GM12878 (cell line): ENCODE results near the gene ZNF624. TPM values are rescaled to one million over a fixed set of nuclear protein-coding genes. Genes with fewer than 3 reads are reported as not detected.

Experiments
- ATAC-seq: fragments of 200-7000 bp; cut with Tn5 transposase; 3 replicates; pipeline ENCODE4 v1.9.1; 2020; ENCODE audit warnings: mild to moderate bottlenecking, moderate library complexity
- BruUV-seq: library from RNA; stranded (reverse); fragments of 400-500 nt; replicated peaks from 2 replicates; lab custom pipeline; 2021; lab: Mats Ljungman, UMichigan
- CTCF ChIA-PET: fragments of 300-600 bp; sonication (Branson Sonifier 250); formaldehyde crosslinking; extraction: SDS; loops from one replicate; lab custom pipeline; 2021; ENCODE audit warnings: inconsistent platforms; lab: Yijun Ruan, JAX
- POLR2A ChIA-PET: fragments of 350-600 bp; formaldehyde crosslinking; extraction: SDS; loops from one replicate; lab custom pipeline; 2021; ENCODE audit warnings: inconsistent platforms; lab: Charles Lee
- RAD21 ChIA-PET: fragments of 300-600 bp; sonication (Branson Sonifier 250); formaldehyde crosslinking; loops from one replicate; lab custom pipeline; 2023; ENCODE audit warnings: antibody characterized with exemption; ENCODE audit not compliant: unreplicated experiment; lab: Charles Lee
- SMC1A ChIA-PET: fragments of 300-600 bp; sonication (Branson Sonifier 250); formaldehyde crosslinking; loops from one replicate; lab custom pipeline; 2023; ENCODE audit not compliant: unreplicated experiment, uncharacterized antibody; lab: Charles Lee
- DNase-seq: peaks from one replicate; pipeline ENCODE4 v3.0.0-alpha.2; 2011; ENCODE audit warnings: low read depth, low spot score
- FAIRE-seq: peaks from 3 replicates; lab custom pipeline; 2011; peaks lifted over from hg19 to GRCh38; lab: Jason Lieb, UNC
- H2AFZ ChIP-seq: 2 replicates; pipeline ENCODE4 v1.6.0; 2011; ENCODE audit warnings: low read depth, low read length, control low read depth; ENCODE audit not compliant: control insufficient read depth
- H3K27ac ChIP-seq: 2 replicates; pipeline ENCODE4 v1.5.1; 2011; ENCODE audit warnings: control low read depth; ENCODE audit not compliant: control insufficient read depth, insufficient read depth
- H3K27me3 ChIP-seq, 2 experiments: replicated peaks in 1 of 2; 2 replicates each; pipeline versions ENCODE4 v1.6.0 to v1.6.1; 2011; ENCODE audit warnings: low read length in 1 of 2; ENCODE audit not compliant: control insufficient read depth in 2 of 2, insufficient read depth in 2 of 2
- H3K36me3 ChIP-seq, 2 experiments: 2 replicates each; pipeline ENCODE4 v1.5.1; 2011; ENCODE audit warnings: low read length in 1 of 2; ENCODE audit not compliant: control insufficient read depth in 2 of 2, insufficient read depth in 2 of 2
- H3K4me1 ChIP-seq: 2 replicates; pipeline ENCODE4 v1.6.1; 2011; ENCODE audit warnings: mild to moderate bottlenecking, low read length, moderate library complexity, mixed read lengths; ENCODE audit not compliant: control insufficient read depth, insufficient read depth
- H3K4me2 ChIP-seq: 2 replicates; pipeline ENCODE4 v1.6.0; 2011; ENCODE audit warnings: control low read depth; ENCODE audit not compliant: control insufficient read depth, insufficient read depth
- H3K4me3 ChIP-seq: fragments of 200-600 bp; sonication (generic); 2 replicates; pipeline ENCODE4 v1.5.1; 2016
- H3K79me2 ChIP-seq: 2 replicates; pipeline ENCODE4 v1.6.0; 2011; ENCODE audit warnings: low read length; ENCODE audit not compliant: control insufficient read depth, insufficient read depth
- H3K9ac ChIP-seq: 2 replicates; pipeline ENCODE4 v1.8.0; 2011; ENCODE audit warnings: low read length, control low read depth, mixed read lengths; ENCODE audit not compliant: control insufficient read depth, insufficient read depth
- H3K9me3 ChIP-seq: replicated peaks from 3 replicates; pipeline ENCODE4 v1.5.1; 2011; ENCODE audit warnings: mild to moderate bottlenecking, low read length; ENCODE audit not compliant: control insufficient read depth, insufficient read depth
- H4K20me1 ChIP-seq: 2 replicates; pipeline ENCODE4 v1.6.0; 2011; ENCODE audit not compliant: control insufficient read depth, insufficient read depth
- BACH1 ChIP-seq: fragments of 450-650 bp; IDR thresholded peaks from 2 replicates; pipeline ENCODE4 v1.6.1; 2017; ENCODE audit warnings: mild to moderate bottlenecking, borderline replicate concordance
- ETV6 ChIP-seq, 2 experiments: fragments of 450-650 bp in 1 of 2; IDR thresholded peaks in 1 of 2; conservative IDR thresholded peaks in 1 of 2; 2 replicates each; pipeline ENCODE4 v1.6.1; 2014; ENCODE audit warnings: antibody characterized with exemption in 1 of 2, borderline replicate concordance in 1 of 2, low read depth in 1 of 2, mild to moderate bottlenecking in 1 of 2, moderate library complexity in 1 of 2
- FOXK2 ChIP-seq: fragments of 450-650 bp; IDR thresholded peaks from 2 replicates; pipeline ENCODE4 v1.6.1; 2017; ENCODE audit warnings: mild to moderate bottlenecking, moderate library complexity
- IRF4 ChIP-seq: IDR thresholded peaks from 2 replicates; pipeline ENCODE4 v1.6.1; 2011; ENCODE audit warnings: low read depth, low read length
- KLF5 ChIP-seq: fragments of 450-650 bp; IDR thresholded peaks from 2 replicates; pipeline ENCODE4 v1.6.1; 2014; ENCODE audit warnings: mild to moderate bottlenecking; ENCODE audit not compliant: partially characterized antibody
- NBN ChIP-seq: fragments of 450-650 bp; IDR thresholded peaks from 2 replicates; pipeline ENCODE4 v1.6.1; 2016
- NR2F1 ChIP-seq: fragments of 450-650 bp; conservative IDR thresholded peaks from 2 replicates; pipeline ENCODE4 v1.6.1; 2017; ENCODE audit warnings: mild to moderate bottlenecking
- POLR2A ChIP-seq: IDR thresholded peaks from 2 replicates; pipeline ENCODE4 v1.6.1; 2011; ENCODE audit warnings: low read depth, mild to moderate bottlenecking, low read length
- STAT1 ChIP-seq: fragments of 450-650 bp; conservative IDR thresholded peaks from 2 replicates; pipeline ENCODE4 v1.6.1; 2014; ENCODE audit warnings: antibody characterized with exemption, mild to moderate bottlenecking
- TAF1 ChIP-seq: IDR thresholded peaks from 2 replicates; pipeline ENCODE4 v1.6.1; 2011; ENCODE audit warnings: mild to moderate bottlenecking, low read depth, low read length, borderline replicate concordance
- TBL1XR1 ChIP-seq: IDR thresholded peaks from 2 replicates; pipeline ENCODE4 v1.6.1; 2012; ENCODE audit warnings: low read depth, low read length, improper control_type of control experiment
- WGBS: methylation state at CpG from one replicate; pipeline ENCODE4 v1.1.6; 2016; ENCODE audit warnings: low lambda C conversion rate; ENCODE audit not compliant: insufficient replicate concordance, insufficient coverage; ENCODE audit errors: missing lambda C conversion rate; 5-methylcytosine and 5-hydroxymethylcytosine counted together
- in situ Hi-C: fragments of 300-500 bp; cut with MboI; formaldehyde crosslinking; loops from 9 replicates; pipeline ENCODE4 v1.14.3; 2018; ENCODE audit warnings: mixed read lengths
- intact Hi-C: fragments of 100-400 bp; cut with micrococcal nuclease; formaldehyde crosslinking; loops from one replicate; pipeline ENCODE4 v1.14.2; 2022; ENCODE audit not compliant: unreplicated experiment
- polyA plus RNA-seq, 11 experiments: library from polyadenylated mRNA; depleted of rRNA in 4 of 11; unstranded in 6 of 11; stranded (reverse) in 5 of 11; fragments of >200 nt; fragmentation: Nextera tagmentation in 4 of 11; fragmentation: Illumina TruSeq in 1 of 11; extraction: Ambion mirVana in 4 of 11; extraction: Trizol in 1 of 11; gene quantifications; 1 replicate in 1 of 11; 2 replicates in 10 of 11; pipeline versions ENCODE4 v1.2.1 to v1.2.3, GENCODE V29; 2011 to 2016; ENCODE audit warnings: inconsistent platforms in 2 of 11, missing spikeins in 2 of 11, low read depth in 1 of 11
- total RNA-seq, 4 experiments: library from RNA; depleted of rRNA in 3 of 4; stranded (reverse); fragments of >200 nt in 3 of 4; fragmentation: Illumina TruSeq in 1 of 4; extraction: Trizol in 1 of 4; gene quantifications; 2 replicates each; pipeline versions ENCODE4 v1.2.1 to v1.2.3, GENCODE V29; 2013 to 2021
- TF ChIP-seq, protein P1 (sequence below): fragments of 450-650 bp; IDR thresholded peaks from 2 replicates; pipeline ENCODE4 v1.6.1; 2018; ENCODE audit warnings: mild to moderate bottlenecking, low read depth, moderate library complexity; ENCODE audit not compliant: partially characterized antibody
- TF ChIP-seq, protein P2 (sequence below): fragments of 450-650 bp; IDR thresholded peaks from 2 replicates; pipeline ENCODE4 v1.6.1; 2016; ENCODE audit warnings: mild to moderate bottlenecking
- TF ChIP-seq, protein P3 (sequence below): fragments of 450-650 bp; IDR thresholded peaks from 2 replicates; pipeline ENCODE4 v1.6.1; 2017; ENCODE audit warnings: mild to moderate bottlenecking, moderate library complexity

The ZNF624 gene
- total and polyA plus RNA-seq, 10 of the 15 experiments (the other 5 are each of a cell fraction or from before 2014, with no cell fraction given) = 0.50 to 3.5 (median 2.1) TPM

DNA sequence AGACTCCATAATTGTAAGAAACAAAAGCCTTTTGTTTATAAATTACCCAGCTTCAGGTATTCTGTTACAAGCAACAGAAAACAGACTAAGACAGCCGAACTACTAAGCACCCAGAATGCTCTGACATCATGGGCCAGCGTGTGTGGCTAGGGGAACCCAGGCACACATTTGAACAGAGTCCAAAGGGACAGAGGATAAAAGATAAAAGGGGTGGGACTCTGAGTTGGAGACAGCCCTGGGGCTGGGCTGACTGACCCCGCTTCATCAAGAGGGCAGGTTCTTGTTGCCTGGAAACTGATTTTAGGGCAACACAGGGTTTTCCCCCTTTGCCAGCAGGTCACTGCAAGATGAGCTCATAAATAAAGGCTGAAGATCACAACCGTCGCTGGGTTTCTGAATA lies 54.1 kb downstream of the ZNF624 start (continued):
- TF ChIP-seq BACH1 (no peak), ETV6 (conservative IDR thresholded peaks at IDR 0.05 in 1 of 2, IDR thresholded peaks at IDR 0.05 in 1 of 2; ENCODE audit: borderline replicate concordance in 1 of 2, low read depth in 1 of 2) (no peak), FOXK2 (no peak), KLF5 (no peak), TBL1XR1 (no peak), NR2F1 (no peak), STAT1 (no peak)
- TF ChIP-seq, protein P1, sequence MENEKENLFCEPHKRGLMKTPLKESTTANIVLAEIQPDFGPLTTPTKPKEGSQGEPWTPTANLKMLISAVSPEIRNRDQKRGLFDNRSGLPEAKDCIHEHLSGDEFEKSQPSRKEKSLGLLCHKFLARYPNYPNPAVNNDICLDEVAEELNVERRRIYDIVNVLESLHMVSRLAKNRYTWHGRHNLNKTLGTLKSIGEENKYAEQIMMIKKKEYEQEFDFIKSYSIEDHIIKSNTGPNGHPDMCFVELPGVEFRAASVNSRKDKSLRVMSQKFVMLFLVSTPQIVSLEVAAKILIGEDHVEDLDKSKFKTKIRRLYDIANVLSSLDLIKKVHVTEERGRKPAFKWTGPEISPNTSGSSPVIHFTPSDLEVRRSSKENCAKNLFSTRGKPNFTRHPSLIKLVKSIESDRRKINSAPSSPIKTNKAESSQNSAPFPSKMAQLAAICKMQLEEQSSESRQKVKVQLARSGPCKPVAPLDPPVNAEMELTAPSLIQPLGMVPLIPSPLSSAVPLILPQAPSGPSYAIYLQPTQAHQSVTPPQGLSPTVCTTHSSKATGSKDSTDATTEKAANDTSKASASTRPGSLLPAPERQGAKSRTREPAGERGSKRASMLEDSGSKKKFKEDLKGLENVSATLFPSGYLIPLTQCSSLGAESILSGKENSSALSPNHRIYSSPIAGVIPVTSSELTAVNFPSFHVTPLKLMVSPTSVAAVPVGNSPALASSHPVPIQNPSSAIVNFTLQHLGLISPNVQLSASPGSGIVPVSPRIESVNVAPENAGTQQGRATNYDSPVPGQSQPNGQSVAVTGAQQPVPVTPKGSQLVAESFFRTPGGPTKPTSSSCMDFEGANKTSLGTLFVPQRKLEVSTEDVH = no peak

DNA sequence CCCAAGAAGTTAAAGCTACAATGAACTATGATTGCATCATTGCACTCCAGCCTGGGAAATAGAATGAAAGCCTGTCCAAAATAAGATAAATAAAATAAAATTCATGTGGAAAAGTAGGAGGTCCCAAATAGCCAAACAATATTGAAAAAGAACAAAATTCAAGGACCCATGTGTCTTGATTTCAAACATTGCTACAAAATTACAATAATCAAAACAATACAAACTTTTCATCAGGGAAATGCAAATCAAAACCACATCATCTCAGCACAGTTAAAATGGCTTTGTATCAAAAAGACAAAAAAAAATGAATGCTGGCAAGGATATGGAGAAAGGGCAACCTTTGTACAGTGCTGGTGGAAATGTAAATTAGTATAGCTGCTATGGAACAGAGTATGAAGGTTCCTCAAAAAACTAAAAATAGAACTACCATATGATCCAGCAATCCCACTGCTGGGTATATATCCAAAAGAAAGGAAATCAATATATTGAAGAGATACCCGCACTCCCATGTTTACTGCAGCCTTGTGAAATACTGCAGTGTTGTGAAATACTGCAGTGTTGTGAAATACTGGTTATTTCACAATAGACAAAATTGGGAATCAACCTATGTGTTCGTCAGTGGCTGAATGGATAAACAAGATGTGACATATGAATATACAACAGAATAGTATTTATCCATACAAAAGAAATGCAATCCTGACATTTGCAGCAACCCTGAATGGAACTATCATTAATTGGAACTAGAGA lies 60.1 kb downstream of the ZNF624 start:
- in situ Hi-C loops = no loop called here
- no peaks in the 10 kb centered on the region for H3K36me3 ChIP-seq
- no peak overlapping the region for H3K4me3 ChIP-seq
- no peaks in the 10 kb centered on the region; the same call in 2 of the 3 replicates for H3K9me3 ChIP-seq
- ChIA-PET CTCF (no interaction called here), SMC1A (no interaction called here), RAD21 (no interaction called here), POLR2A (no interaction called here)
- H3K79me2 ChIP-seq = no peaks in the 10 kb centered on the region
- no TSS peak for BruUV-seq
- H3K9ac ChIP-seq = no peak overlapping the region
- no peak overlapping the region for H2AFZ ChIP-seq
- intact Hi-C loops = no loop called here
- H3K4me2 ChIP-seq = no peak overlapping the region
- FAIRE-seq = no peak
- H3K27me3 ChIP-seq = no peaks in the 10 kb centered on the region
- no peak for DNase-seq
- no peak overlapping the region for H3K27ac ChIP-seq
- no peak for ATAC-seq
- WGBS = 3% methylated on average over 2 of the region's 2 CpGs
- no peaks in the 10 kb centered on the region for H4K20me1 ChIP-seq
- H3K4me1 ChIP-seq = no peaks in the 10 kb centered on the region
- TF ChIP-seq POLR2A (no peak), NBN (no peak), IRF4 (no peak), BACH1 (no peak), ETV6 (conservative IDR thresholded peaks at IDR 0.05 in 1 of 2, IDR thresholded peaks at IDR 0.05 in 1 of 2; ENCODE audit: borderline replicate concordance in 1 of 2, low read depth in 1 of 2) (no peak), TAF1 (no peak)
- TF ChIP-seq, protein P2, sequence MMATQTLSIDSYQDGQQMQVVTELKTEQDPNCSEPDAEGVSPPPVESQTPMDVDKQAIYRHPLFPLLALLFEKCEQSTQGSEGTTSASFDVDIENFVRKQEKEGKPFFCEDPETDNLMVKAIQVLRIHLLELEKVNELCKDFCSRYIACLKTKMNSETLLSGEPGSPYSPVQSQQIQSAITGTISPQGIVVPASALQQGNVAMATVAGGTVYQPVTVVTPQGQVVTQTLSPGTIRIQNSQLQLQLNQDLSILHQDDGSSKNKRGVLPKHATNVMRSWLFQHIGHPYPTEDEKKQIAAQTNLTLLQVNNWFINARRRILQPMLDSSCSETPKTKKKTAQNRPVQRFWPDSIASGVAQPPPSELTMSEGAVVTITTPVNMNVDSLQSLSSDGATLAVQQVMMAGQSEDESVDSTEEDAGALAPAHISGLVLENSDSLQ = no peak
- TF ChIP-seq, protein P3, sequence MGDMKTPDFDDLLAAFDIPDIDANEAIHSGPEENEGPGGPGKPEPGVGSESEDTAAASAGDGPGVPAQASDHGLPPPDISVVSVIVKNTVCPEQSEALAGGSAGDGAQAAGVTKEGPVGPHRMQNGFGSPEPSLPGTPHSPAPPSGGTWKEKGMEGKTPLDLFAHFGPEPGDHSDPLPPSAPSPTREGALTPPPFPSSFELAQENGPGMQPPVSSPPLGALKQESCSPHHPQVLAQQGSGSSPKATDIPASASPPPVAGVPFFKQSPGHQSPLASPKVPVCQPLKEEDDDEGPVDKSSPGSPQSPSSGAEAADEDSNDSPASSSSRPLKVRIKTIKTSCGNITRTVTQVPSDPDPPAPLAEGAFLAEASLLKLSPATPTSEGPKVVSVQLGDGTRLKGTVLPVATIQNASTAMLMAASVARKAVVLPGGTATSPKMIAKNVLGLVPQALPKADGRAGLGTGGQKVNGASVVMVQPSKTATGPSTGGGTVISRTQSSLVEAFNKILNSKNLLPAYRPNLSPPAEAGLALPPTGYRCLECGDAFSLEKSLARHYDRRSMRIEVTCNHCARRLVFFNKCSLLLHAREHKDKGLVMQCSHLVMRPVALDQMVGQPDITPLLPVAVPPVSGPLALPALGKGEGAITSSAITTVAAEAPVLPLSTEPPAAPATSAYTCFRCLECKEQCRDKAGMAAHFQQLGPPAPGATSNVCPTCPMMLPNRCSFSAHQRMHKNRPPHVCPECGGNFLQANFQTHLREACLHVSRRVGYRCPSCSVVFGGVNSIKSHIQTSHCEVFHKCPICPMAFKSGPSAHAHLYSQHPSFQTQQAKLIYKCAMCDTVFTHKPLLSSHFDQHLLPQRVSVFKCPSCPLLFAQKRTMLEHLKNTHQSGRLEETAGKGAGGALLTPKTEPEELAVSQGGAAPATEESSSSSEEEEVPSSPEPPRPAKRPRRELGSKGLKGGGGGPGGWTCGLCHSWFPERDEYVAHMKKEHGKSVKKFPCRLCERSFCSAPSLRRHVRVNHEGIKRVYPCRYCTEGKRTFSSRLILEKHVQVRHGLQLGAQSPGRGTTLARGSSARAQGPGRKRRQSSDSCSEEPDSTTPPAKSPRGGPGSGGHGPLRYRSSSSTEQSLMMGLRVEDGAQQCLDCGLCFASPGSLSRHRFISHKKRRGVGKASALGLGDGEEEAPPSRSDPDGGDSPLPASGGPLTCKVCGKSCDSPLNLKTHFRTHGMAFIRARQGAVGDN = no peak
